SKM-1 treated with dmso at 0.1 percent for 144 hours (cell line): ENCODE measurements around the gene PCNX2.

ENCODE experiments used
- DNase-seq: peaks from one replicate; lab custom pipeline; 2025; ENCODE audit not compliant: unreplicated experiment; lab: John Stamatoyannopoulos, UW

Gene PCNX2

DNA sequence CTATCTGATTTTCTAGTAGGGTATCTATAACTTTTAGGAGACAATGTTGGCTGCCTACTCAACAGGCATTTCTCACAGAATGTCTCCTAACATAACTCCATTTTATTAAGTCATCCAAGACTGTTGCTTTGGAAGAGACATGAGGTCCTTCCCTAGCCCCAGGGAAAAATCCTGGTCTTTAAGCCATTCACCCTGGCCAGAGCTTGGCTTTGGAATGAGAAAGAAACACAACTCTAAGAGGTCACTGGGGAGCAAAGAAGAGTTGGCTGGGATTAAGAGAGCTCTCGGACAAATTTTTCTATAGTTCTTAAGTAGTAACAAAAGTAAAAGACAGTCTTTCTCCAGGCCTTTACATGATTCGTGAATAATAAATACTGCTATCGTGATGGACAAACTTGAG, 57.9 kb downstream of the PCNX2 start:
- DNase-seq = no peak

DNA sequence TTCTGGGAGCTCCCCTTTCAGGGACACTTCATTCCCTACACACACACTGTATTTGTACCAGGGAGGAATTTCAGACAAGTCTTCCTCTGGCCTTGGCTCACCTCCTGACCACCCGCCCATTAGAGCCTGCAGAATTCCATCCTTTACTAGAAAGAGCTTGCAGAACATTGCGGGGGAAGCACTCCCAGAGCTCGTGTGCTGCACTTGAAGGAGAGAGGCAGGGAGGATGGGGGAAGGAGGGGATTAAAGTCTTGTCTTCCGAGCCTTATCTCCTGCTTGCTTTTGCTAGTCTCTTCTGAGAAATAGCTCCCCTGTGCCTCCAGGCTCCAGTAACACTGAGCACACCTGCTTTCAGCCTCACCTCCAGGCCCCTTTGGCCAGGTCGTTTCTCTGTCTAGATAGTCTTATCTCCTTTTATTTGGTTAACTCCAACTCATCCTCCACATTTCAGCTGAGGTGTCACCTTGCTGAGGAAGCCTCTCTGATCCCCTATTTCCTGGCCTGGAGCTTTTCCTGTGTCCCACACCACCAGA, 62.0 kb downstream of the PCNX2 start:
- no peak for DNase-seq

DNA sequence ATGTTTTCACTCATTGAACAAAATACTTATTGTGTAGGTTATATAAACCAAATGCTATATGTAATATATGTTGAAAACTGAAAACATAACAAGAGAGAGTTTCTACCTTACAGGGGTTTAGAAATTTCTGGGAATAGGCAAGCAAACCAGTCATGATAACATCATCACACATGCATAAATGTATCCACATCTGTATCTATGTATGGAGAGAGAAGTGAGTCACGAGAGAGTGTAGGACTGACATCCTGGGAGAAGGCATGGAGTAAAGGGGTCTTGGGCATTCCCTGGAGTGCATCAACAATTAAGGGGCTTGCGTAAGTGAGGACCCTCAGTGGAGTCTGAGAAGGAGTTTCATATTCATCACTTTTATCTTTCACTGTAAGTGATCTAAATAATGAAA, 65.5 kb downstream of the PCNX2 start:
- no peak for DNase-seq

DNA sequence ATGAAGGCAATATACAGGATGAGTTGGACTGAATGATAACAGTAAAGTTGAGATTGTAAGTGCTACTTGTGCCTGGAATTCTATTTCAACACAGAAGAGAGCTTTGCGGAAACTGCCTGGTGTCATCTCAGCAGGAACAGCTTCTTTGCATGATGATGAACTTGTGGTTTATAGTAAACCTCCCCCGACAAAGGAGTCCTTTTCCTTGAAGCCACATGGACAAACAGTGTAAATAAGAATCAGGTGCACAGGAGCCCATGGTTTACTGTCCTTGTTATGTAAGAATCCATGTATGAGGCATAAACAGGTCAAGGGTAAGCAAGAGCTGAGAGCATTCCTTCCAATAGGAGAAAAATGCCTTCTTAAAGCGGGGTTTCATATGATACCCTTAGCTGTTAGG, 66.2 kb downstream of the PCNX2 start:
- no peak for DNase-seq

DNA sequence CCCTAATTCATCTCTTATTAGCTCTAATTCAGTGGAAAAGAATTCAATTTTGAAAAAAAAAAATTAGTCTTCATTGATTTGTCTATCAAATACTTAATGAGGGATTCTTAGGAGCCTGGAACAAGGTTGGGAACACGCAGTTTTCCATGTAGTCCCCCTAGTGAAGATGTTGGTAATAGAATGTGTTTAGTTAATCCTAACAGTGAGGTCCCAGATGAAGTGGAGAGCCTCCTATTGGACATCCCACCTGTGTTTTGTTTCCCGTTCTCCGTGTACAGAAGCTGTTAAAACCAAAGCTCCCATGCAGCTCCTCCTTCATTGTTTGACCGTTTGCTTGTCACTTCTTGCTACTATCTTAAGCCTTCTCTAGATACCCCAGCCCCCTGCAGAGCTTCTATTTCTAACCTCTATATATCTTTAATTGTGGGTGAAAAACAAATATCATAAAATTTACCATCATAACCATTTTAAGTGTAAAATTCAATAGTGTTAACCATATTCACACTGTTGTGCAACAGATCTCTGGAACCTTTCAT, 67.5 kb downstream of the PCNX2 start:
- DNase-seq = no peak

DNA sequence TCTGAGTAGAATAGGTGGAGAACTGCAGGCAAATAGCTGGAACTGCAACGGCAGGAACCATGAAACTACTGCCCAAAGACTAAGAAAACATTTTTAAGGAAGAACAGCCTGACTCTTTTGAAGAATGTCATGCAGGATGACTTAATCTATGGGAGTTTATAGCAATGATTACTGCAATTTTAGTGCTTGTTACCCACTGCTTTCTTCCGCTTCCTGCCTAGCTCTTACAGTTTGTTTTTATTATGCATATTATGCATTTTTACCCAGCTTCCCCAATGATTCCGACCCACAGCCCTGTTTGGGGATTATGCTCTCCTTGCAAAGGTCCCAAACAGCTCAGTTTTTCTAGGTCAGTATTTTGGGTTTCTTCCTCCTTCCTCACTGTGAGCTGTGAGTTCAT, 71.2 kb downstream of the PCNX2 start:
- no peak for DNase-seq

DNA sequence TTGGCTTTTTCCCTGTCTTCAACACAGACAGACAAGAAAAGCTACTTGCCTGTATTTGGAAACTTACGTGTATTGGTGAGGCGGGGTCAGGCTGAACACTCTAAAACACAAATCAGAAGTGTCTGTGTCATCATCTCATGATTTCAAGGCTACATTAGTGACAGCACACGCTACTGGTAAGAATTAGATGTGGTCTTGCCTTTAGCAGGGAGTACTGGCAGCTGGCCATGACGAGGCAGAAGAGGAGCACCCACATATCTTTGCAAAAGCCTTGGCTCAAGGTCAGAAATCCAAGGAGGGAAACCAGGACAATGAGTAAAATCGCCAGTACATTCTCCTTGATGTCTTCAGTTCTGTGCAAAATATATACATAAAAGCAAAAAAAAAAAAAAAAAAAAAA, 77.7 kb downstream of the PCNX2 start:
- DNase-seq = no peak

DNA sequence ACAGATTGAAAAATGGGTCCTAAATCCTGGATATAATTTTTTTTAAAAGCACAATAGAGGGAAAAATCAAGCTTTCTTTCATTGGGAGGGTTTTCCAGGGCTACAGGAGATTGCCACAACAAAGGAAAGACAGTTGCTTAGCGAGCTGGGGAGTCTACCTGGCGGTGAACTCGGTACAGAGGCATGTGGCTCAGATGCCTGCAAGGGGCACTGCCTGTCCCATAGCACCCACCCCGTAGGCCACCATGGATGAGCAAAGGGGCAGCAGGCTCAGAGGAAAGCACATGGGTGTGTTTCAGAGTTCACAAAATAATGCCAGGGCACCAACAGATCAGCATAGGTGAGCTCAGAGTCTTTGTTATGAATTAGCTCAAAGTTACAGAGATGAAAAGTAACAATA, 79.5 kb downstream of the PCNX2 start:
- DNase-seq = no peak

DNA sequence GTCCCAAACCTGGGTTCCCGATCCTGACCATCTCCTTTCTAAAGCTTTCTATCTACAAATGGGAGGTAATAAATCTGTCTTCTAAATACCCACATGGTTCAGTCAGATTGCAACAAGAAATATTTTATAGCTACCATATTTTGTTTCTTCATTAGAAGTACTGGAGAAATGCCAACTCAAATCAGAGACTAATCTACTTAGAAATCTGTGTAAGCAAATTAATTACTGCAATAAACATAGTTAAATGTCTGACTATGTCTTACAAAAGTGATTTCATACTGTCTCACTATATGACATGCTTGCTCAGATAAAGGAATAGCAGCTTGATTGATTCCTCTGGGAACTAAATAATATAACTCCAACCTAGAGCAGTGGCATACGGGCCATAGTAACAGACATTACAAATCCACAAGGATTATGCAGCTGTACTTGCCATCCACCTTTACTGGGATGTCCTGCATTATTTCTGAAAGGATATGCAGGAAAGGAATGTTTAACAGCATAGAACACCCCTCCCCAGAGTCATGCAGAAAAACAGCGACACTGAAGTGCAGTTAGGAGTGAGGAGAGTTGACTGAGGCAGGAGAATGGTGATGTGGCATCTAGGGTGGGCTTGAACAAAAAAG, 80.3 kb downstream of the PCNX2 start:
- no peak for DNase-seq

DNA sequence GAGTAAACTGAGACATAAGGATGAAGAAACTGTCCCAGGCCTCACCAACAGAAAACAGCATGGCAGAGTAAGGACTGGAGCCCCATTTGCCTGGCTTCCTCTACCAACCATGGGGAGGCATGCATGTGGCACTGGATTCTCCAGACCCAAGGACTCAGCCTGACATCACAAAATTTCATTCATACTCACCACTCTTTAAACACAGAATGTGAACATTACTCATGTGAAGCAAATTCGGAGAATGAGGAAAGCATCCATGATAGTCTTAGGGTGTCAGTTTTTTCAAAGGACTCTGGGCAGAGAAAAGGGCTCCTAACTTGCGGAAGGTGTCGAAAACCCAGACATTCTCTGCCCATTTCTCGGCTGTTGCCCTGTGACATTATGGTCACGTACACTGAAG, 83.9 kb downstream of the PCNX2 start:
- DNase-seq = no peak

DNA sequence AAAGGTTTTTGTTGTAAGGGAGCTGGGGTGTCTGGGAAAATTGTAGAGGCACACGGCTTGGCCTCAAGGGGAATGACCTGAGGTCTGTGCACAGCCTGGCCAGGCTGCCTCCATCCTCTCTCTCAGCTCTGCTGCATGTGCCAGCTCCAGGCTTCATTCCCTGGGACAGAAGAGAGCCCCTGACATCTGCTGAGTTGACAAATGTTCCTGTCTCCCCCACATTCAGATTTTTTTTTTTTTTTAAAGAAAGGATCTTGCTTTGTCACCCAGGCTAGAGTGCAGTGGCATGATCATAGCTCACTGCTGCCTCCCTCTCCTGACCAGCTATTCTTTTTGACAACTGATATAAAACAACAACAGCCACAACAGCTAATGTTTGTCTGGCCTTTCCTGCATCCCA, 84.4 kb downstream of the PCNX2 start:
- no peak for DNase-seq

DNA sequence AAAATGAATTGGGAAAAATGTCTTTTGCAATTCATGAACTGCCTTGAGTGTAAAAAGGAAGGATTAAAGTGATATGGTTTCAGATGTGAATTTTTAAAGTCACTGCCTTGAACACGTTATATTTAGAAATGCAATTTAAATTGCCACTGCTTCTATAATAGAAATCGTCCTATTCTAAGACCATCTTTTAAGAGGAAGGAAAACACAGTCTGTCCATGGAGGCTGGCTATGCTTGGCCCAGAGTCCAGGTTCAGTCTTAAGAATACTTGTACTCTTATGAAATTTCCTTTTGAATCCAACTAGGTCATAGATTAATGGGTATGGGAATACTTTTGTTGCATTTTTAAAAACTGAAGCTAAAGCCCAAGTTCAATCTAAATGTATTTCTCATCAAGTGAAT, 86.0 kb downstream of the PCNX2 start:
- no peak for DNase-seq

DNA sequence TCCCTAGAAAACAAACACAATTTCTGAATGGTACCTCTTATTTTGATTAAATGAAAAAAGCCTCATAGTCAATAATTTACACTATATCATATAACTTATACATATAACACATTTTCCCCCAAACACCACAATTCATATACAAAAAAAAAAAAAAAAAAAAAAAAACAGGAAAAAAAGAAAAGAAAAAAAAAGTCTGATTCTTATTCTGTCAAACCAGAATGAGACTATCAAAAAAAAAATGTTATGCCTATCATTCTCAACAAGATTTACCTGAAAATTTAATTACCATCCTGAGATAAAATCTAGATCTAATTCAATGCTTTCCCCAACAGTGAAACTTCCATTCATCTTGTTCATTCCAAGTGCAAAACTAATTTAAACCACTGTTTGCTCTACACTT, 86.8 kb downstream of the PCNX2 start:
- no peak for DNase-seq

DNA sequence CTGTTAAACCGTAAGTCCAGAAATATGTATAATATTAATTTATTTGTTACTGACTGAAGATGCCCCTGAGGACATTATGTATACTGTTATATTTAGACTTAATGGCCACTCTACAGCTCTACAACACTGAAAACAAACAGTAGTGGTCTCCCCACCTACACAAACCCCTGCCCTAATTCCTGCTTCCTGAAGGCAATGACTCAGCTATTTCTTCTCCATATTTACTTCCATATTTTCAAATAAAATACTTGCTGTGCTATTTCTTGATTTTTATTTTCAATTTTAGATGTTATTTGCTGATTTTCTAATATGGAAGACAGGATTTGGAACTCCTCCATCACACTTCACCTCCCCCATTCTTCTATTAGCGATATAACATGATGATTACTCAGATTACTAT, 97.6 kb downstream of the PCNX2 start:
- DNase-seq = no peak

DNA sequence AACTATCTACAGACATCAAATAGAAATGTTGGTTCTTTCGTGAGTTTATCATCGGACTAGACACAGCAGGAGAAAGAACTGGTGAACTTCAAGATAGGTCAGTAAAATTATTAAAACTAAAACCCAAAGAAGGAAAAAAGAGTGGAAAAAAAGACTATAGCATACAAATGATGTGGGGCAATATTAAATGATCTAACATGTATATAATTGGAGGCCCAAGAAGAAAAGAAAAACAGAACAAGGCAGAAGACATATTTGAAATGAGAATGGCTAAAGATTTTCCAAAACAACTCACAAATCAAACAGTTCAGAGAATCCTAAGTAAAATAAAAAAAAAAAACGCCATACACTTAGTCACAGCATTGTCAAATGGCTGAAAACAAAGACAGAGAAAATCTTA, 101.8 kb downstream of the PCNX2 start:
- no peak for DNase-seq

DNA sequence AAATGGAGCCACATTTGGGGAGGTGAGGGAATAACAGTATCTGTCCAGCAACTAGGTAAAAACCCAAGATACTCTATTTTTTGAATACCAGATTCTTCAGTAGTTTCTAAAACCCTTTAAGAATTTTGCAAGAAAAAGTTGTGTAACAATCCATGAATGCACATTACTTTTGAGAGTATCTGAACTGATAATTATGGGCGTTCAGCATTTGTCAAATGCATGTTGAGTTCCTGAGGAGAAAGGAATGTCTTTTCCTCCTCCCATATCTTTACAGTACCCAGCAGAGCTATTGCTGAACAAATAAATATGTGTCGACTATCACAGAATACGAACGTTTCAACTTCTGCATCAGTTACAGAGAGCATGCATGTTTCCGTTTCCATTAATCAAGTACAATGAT, 104.5 kb downstream of the PCNX2 start:
- DNase-seq = no peak

DNA sequence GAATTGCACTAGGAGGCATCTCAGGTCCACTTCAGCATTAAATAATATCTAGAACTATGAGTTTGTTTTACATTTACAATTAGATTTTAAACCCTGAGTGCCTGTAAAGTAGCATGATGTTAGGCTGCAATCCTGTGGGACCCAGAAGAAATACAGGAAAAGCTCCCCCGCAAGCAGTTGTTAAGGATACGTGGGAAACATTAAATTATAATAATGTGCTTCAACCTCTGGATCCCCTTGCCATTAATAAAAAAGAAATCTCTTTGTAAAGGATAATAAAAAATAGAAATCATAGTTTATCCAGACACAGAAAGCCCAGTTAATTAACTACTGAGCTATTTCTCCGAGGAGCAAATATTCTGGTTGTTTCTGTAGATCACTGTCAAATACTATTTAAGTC, 106.0 kb downstream of the PCNX2 start:
- no peak for DNase-seq

DNA sequence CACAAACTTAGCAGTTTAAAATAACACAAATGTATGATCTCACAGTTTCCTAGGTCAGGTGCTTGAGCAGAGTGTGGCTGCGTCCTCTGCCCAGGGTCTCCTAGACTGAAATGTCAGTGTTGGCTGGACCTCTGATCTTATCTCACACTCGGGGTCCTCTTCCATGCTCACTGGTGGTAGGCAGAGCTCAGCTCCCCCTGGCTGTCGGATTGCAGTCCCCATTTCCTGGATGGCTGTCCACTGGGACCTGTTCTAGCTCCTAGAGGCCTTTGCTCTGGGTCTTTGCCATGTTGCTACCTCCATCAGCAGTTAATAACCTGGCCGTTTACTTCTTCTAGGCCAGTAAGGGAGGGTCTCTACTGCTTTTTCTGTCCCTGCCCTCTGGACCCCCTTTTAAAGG, 107.5 kb downstream of the PCNX2 start:
- no peak for DNase-seq

DNA sequence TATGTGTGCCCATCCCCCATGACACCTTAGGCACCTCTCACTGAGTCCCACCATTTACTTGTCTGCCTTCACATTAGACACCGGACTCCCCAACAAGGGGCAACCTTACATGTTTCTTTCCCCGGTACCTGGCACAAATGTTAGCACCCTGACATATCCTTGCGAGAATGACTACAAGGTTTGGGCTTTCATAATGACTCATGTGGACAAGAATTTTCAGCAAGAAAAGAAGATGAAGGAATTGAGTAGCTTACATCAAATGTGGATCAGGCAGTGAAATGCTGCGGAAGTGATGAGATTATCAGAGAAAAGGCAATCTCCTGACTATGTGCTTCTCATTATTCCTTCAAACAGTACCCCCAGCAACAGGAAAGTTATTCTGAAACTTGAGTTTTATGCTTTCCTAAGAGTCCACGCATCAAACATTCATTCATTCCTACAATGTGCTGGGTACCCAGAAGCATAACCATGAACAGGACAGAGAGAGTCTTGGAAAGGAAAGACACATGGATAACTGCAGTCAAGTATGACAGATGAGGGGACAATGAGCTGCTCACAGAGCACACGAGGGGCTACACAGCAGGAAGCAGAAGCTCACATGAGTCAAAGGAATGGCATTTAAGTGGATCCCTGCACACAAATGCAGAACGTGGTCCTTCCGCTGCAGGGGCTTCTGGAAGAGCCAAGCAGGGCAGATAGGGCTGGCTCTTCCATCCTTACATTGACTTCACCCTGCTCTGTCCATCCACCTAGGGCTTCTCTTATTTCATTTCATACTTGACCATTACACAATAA, 112.1 kb downstream of the PCNX2 start:
- no peak for DNase-seq

DNA sequence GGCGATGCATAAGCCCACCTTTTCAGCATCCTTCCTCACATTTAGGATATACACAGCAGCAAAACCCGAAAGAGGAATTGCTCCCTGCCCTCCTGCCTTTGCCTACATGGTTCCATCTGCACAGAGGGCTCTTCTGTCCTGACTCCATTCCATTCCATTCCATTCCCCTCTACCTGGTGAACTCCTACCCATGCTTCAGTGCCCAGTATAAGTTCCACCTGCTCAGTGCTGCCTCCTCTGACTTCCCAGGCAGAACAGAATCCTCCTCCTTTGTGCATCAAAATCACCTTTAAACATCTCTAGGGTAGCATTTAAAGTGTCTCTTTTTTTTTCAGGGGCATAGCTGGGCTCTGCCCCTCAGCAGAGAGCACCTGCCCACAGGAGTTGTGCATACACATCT, 112.9 kb downstream of the PCNX2 start:
- no peak for DNase-seq

DNA sequence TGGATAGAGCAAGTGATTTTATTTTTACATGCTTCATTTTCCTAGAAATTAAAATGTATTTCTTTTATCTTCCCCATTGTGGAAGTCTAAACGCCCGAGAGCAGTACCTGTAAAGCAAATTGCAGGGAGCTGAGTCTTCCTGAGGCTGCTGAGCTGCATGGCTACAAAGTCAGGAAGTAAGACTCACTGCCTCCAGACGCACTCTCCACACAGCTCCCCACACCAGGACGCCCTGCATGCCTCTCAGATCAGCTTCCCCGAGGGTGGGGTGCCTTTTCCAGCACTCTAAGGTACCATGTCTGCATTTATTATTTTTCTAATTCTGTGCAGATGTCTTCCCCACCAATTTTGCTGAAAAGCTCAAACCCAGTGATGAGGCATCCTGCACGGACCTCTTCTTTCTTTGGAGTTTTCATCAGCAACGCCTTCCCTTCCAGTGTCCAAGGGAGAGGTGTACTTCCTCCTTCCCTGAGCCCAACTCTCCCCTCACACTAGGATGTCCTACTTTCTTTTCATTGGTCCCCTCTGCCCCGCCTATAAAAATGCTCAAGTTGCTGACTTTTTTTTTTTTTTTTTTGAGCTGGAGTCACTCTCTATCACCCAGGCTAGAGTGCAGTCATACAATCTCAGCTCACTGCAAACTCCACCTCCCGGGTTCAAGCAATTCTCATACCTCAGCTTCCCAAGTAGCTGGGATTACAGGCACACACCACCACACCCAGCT, 114.7 kb downstream of the PCNX2 start:
- DNase-seq = peak; percentile 41

DNA sequence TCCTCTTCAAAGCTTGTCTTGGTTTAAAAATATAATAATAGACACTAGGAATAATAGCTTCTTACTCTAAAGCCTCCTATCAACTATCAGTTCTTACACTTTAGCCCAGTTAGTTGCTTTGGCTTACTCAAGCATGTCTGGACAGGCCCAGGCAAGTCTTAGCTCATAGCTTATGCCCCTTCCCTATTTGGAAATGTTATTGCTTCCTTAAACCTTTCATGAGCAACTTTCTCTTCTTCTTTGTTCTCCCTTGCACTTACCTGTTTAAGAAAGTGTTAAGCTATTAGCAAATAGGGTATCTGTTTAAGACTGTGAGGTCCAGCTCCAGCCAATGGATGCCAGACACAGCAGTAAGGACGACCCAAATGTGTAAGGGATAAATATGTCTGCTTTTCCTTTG, 115.9 kb downstream of the PCNX2 start:
- peak; percentile 95 for DNase-seq
